HEK293 (cell line): Measurements from ENCODE around the gene TTC27.

Source experiments
- CTCF ChIA-PET: fragments of 350-600 bp; formaldehyde crosslinking; extraction: SDS; loops from one replicate; lab custom pipeline; 2021; ENCODE audit warnings: antibody characterized with exemption; lab: Yijun Ruan, JAX
- POLR2A ChIA-PET: fragments of 300-600 bp; formaldehyde crosslinking; extraction: SDS; loops from one replicate; lab custom pipeline; 2020; ENCODE audit warnings: antibody characterized with exemption, inconsistent platforms; lab: Yijun Ruan, JAX
- H3K27ac ChIP-seq: fragments of 200-500 bp; sonication (Bioruptor generic); 2 replicates; pipeline ENCODE4 v1.5.1; 2014; ENCODE audit warnings: low read depth, low read length, control low read depth, inconsistent platforms; ENCODE audit errors: extremely low read depth
- H3K36me3 ChIP-seq, 2 experiments: fragments of 200-500 bp in 1 of 2; sonication (Bioruptor generic) in 1 of 2; 1 replicate in 1 of 2; 2 replicates in 1 of 2; pipeline ENCODE4 v1.5.1; 2014 to 2017; ENCODE audit warnings: inconsistent platforms in 2 of 2, low read length in 2 of 2; ENCODE audit not compliant: control insufficient read depth in 2 of 2, insufficient read depth in 1 of 2
- H3K4me1 ChIP-seq: fragments of 200-500 bp; sonication (Bioruptor generic); 2 replicates; pipeline ENCODE4 v1.5.1; 2014; ENCODE audit warnings: mild to moderate bottlenecking, low read length, inconsistent platforms; ENCODE audit not compliant: control insufficient read depth, insufficient read depth
- H3K4me3 ChIP-seq: 2 replicates; pipeline ENCODE4 v1.5.1; 2011; ENCODE audit warnings: low read depth, mild to moderate bottlenecking, control low read depth, low read length, moderate library complexity
- H3K9me3 ChIP-seq: fragments of 200-500 bp; sonication (Bioruptor generic); 2 replicates; pipeline ENCODE4 v1.5.1; 2014; ENCODE audit warnings: low read depth, low read length, inconsistent platforms; ENCODE audit not compliant: control insufficient read depth, insufficient read depth
- ATF2 ChIP-seq: fragments of 450-650 bp; formaldehyde crosslinking; IDR thresholded peaks from 2 replicates; pipeline ENCODE4 v1.5.1; 2016; ENCODE audit warnings: missing biosample characterization, missing genetic modification characterization, low read depth
- HIC1 ChIP-seq: fragments of 450-650 bp; formaldehyde crosslinking; IDR thresholded peaks from 2 replicates; pipeline ENCODE4 v1.5.1; 2016; ENCODE audit warnings: missing biosample characterization, missing genetic modification characterization
- KLF8 ChIP-seq: fragments of 450-650 bp; formaldehyde crosslinking; IDR thresholded peaks from 2 replicates; pipeline ENCODE4 v1.5.1; 2016; ENCODE audit warnings: missing biosample characterization, missing genetic modification characterization
- PRDM1 ChIP-seq: fragments of 450-650 bp; formaldehyde crosslinking; IDR thresholded peaks from 2 replicates; pipeline ENCODE4; 2016; ENCODE audit warnings: missing biosample characterization, missing genetic modification characterization
- PRDM10 ChIP-seq: fragments of 450-650 bp; formaldehyde crosslinking; IDR thresholded peaks from 2 replicates; pipeline ENCODE4 v1.5.1; 2016; ENCODE audit warnings: missing biosample characterization, missing genetic modification characterization
- RBAK ChIP-seq: fragments of 450-650 bp; formaldehyde crosslinking; IDR thresholded peaks from 2 replicates; pipeline ENCODE4 v1.5.1; 2016; ENCODE audit warnings: missing biosample characterization, missing genetic modification characterization
- REST ChIP-seq: fragments of 450-650 bp; formaldehyde crosslinking; IDR thresholded peaks from 2 replicates; pipeline ENCODE4 v1.5.1; 2016; ENCODE audit warnings: missing biosample characterization, missing genetic modification characterization
- SCRT2 ChIP-seq: fragments of 450-650 bp; formaldehyde crosslinking; IDR thresholded peaks from 2 replicates; pipeline ENCODE4 v1.5.1; 2016; ENCODE audit warnings: missing biosample characterization, missing genetic modification characterization
- ZBTB17 ChIP-seq: fragments of 450-650 bp; formaldehyde crosslinking; IDR thresholded peaks from 2 replicates; pipeline ENCODE4 v1.5.1; 2016; ENCODE audit warnings: missing biosample characterization, missing genetic modification characterization
- ZNF23 ChIP-seq: fragments of 450-650 bp; formaldehyde crosslinking; IDR thresholded peaks from 2 replicates; pipeline ENCODE4 v1.5.1; 2016; ENCODE audit warnings: missing biosample characterization, missing genetic modification characterization, borderline replicate concordance
- ZNF274 ChIP-seq, 2 experiments: fragments of 200-500 bp in 1 of 2; fragments of 450-650 bp in 1 of 2; sonication (Bioruptor generic) in 1 of 2; formaldehyde crosslinking in 1 of 2; IDR thresholded peaks; 2 replicates each; pipeline versions ENCODE4 v1.5.1 to v1.6.1; 2014 to 2016; ENCODE audit warnings: borderline replicate concordance in 1 of 2, inconsistent platforms in 1 of 2, low read length in 1 of 2, missing biosample characterization in 1 of 2, missing genetic modification characterization in 1 of 2
- ZNF311 ChIP-seq: fragments of 450-650 bp; formaldehyde crosslinking; IDR thresholded peaks from 2 replicates; pipeline ENCODE4 v1.5.1; 2017; ENCODE audit warnings: missing biosample characterization, missing genetic modification characterization, borderline replicate concordance
- ZNF449 ChIP-seq: fragments of 450-650 bp; formaldehyde crosslinking; IDR thresholded peaks from 2 replicates; pipeline ENCODE4 v1.5.1; 2017; ENCODE audit warnings: missing biosample characterization, mild to moderate bottlenecking, missing genetic modification characterization, moderate library complexity
- ZNF580 ChIP-seq: fragments of 450-650 bp; formaldehyde crosslinking; IDR thresholded peaks from 2 replicates; pipeline ENCODE4 v1.5.1; 2016; ENCODE audit warnings: missing biosample characterization, missing genetic modification characterization
- ZNF645 ChIP-seq: fragments of 450-650 bp; formaldehyde crosslinking; IDR thresholded peaks from 2 replicates; pipeline ENCODE4; 2016; ENCODE audit warnings: missing biosample characterization, missing genetic modification characterization
- ZNF677 ChIP-seq: fragments of 450-650 bp; IDR thresholded peaks from 2 replicates; pipeline ENCODE4 v1.5.0; 2018; ENCODE audit warnings: missing biosample characterization, mild to moderate bottlenecking, missing genetic modification characterization, moderate library complexity

Gene TTC27

GRCh38 chr2:32652555-32653209 lies 24.8 kb downstream of the TTC27 start (continued):
- TF ChIP-seq ZNF645 (no peak), RBAK (no peak), KLF8 (tag by site-specific recombination) (no peak), ZNF677 (tag by site-specific recombination) (no peak), PRDM1 (tag by site-specific recombination) (no peak), ZBTB17 (tag by site-specific recombination) (peak; percentile 43; the same call in 1 of the 2 replicates), HIC1 (no peak), PRDM10 (peak; percentile 21; the same call in 1 of the 2 replicates), ZNF580 (tag by site-specific recombination) (no peak)

GRCh38 chr2:32656069-32656468 lies 28.2 kb downstream of the TTC27 start:
- Histone ChIP-seq H3K4me1 (peaks cover 2% of the 10 kb centered on the region; the same call in 1 of the 2 replicates), H3K27ac (no peak overlapping the region), H3K4me3 (no peak overlapping the region), H3K9me3 (no peaks in the 10 kb centered on the region), H3K36me3 (peaks cover 0 to 6% of the 10 kb centered on the region in 2 experiments)
- ChIA-PET POLR2A (no interaction called here), CTCF (interaction anchor here (0.5 kb wide), 1 partner anchor 28 kb away, joined by 7 read pairs; no protein-coding TSS in a partner anchor)
- TF ChIP-seq ATF2: no peak

- Histone ChIP-seq H3K36me3 (peaks cover 0 to 3% of the 10 kb centered on the region in 2 experiments; a peak in 2 of 3 replicates), H3K4me1 (no peaks in the 10 kb centered on the region), H3K9me3 (no peaks in the 10 kb centered on the region), H3K27ac (no peak overlapping the region), H3K4me3 (no peak overlapping the region)
- POLR2A ChIA-PET: no interaction called here
- CTCF ChIA-PET: no interaction called here
- TF ChIP-seq ZNF311 (no peak), ZNF449 (tag by site-specific recombination) (no peak), ZNF23 (tag by site-specific recombination) (no peak), ZNF274 (IDR thresholded peaks at IDR 0.05; ENCODE audit: low read length) (no peak), ZNF274 (tag by site-specific recombination; IDR thresholded peaks at IDR 0.05; ENCODE audit: borderline replicate concordance) (no peak), REST (tag by site-specific recombination) (no peak), SCRT2 (tag by site-specific recombination) (no peak)
Observed at GRCh38 chr2:32663864-32664263, 36.0 kb downstream of the TTC27 start.
